Neural progenitor cell (in vitro differentiated cells): ENCODE results near the gene WBP1L.

Experiments
- CTCF ChIP-seq: fragments of 200-600 bp; sonication (generic); IDR thresholded peaks from 2 replicates; pipeline ENCODE4 v1.5.1; 2017; ENCODE audit warnings: antibody characterized with exemption, mild to moderate bottlenecking
- EZH2phosphoT487 ChIP-seq: fragments of 200-600 bp; sonication (generic); IDR thresholded peaks from 2 replicates; pipeline ENCODE4 v1.6.1; 2017; ENCODE audit warnings: antibody characterized with exemption

DNA sequence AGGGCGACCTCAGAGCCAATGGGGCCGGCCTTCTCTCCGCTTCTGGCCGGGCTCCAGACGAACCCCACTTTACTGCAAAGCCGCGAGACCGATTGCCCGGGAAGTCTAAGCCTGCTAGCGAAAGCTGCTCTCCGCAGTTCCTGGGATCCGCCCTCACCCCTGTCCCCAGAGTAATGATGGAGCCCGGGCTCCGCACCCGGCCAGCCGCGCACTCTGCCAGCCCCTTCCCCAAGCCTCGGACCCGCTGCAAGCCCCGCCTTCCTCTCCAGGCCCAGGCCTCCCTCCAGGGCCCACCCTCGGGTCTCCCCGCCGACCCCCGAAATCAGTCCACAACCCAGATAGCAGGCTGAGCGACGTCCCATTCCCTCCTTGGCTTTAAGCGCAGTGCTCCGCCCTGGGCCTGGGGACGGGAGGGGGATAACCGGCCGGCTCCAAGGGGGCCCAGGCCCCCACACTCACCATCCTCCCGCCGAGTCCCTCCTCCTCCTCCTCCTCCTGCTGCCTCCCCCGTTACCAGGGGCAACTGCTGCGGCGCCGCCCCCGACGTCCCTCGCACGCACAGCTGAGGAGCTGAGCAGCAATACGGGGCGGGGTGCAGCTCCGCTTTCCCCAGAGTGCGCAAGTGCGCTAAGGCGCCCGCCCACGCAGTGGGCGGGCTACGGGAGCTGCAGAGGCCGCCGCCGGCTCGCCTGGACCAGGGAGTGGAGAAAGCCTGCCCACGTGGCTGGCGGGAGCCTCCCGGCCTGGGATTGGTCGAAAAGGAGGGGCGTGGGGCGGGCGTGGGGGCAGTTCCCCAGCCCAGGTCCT, 29.7 kb upstream of the WBP1L start, which contains the start of gene ARL3:
- TF ChIP-seq EZH2phosphoT487 (no peak), CTCF (peak; percentile 63)
